ENCODE measurements around the gene VASH1. TPM values are rescaled to one million over a fixed set of nuclear protein-coding genes. Genes with fewer than 3 reads are reported as not detected.

The VASH1 gene
- total and polyA plus RNA-seq, 2 donors (not counting 3 experiments of a cell fraction or from before 2014, with no cell fraction given), result 39.8 to 168 TPM

DNA sequence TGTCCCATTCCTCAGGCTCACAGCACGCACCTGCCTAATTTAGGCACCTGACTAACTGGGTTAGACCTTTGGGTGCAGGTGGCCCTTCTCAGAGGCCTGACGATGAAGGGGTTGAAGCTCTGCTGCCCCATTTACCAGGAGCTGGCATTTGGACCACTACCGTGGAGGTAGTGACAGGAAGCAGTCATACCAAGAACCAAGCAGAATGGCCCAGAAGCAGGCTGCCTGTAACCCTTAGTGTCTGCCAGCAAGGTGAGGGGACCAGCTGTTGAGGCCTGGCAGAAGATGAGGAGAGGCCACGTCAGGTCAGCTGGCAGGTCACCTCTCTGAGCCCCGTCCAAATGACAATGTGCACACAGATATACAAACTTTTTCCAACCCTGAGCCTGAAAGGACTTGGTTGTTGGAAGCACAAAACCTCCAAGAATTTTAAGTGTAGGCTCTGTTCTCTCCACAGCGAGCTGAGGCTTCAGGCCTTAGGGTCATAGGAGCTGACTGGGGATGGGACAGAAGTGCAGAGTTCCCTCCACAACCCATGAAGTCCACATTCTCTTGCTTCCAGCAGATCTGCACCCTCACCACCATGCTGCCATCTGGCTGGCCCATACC, 23.1 kb downstream of the VASH1 start:
- Histone ChIP-seq H3K4me3 (replicated peaks in 1 of 3; ENCODE audit: insufficient read depth in 1 of 3, low read depth in 1 of 3, low read length in 3 of 3) (no peak overlapping the region), H3K4me2 (ENCODE audit: insufficient read depth, low read length) (no peak overlapping the region), H4K20me1 (replicated peaks; ENCODE audit: control insufficient read depth, extremely low read depth, insufficient read depth, low read length) (no peaks in the 10 kb centered on the region), H2AFZ (ENCODE audit: low read depth, low read length) (no peak overlapping the region), H3K79me2 (ENCODE audit: control insufficient read depth, insufficient read depth, low read length) (no peaks in the 10 kb centered on the region), H3K36me3 (ENCODE audit: control insufficient read depth in 2 of 2, extremely low read depth in 1 of 2, insufficient read depth in 2 of 2, low read length in 2 of 2) (peaks cover 2 to 25% of the 10 kb centered on the region in 2 experiments), H3K27me3 (ENCODE audit: control insufficient read depth in 2 of 2, insufficient read depth in 2 of 2, low read length in 2 of 2) (no peaks in the 10 kb centered on the region), H3K4me1 (ENCODE audit: control insufficient read depth, extremely low read depth, insufficient read depth, low read length) (no peaks in the 10 kb centered on the region), H3K9me1 (replicated peaks; ENCODE audit: control insufficient read depth, extremely low read depth, insufficient read depth, low read length) (no peaks in the 10 kb centered on the region), H3K27ac (ENCODE audit: insufficient read depth, low read depth, low read length) (no peak overlapping the region), H3K9ac (replicated peaks; ENCODE audit: extremely low read depth, insufficient read depth, low read length) (no peak overlapping the region), H3K9me3 (replicated peaks; ENCODE audit: control insufficient read depth, insufficient read depth, low read length) (no peaks in the 10 kb centered on the region)
- no TSS peak for BruUV-seq (replicated peaks)
- DNase-seq (ENCODE audit: low read depth, low spot score) (no peak), FAIRE-seq (no peak)
- CTCF ChIA-PET, result interaction anchor here (0.8 to 15.4 kb wide), 23 partner anchors 8 to 286 kb away, joined by 3 to 557 read pairs (median 8); partner anchors contain the start of genes ANGEL1 and VASH1
- TF ChIP-seq POLR2AphosphoS5 (IDR thresholded peaks at IDR 0.05; ENCODE audit: insufficient read depth, low read depth, low read length) (no peak), GATA2 (IDR thresholded peaks at IDR 0.05; ENCODE audit: insufficient read depth, insufficient read length, low read depth, low read length) (no peak), EZH2 (IDR thresholded peaks at IDR 0.05; ENCODE audit: borderline replicate concordance, low read depth, low read length, severe bottlenecking) (no peak), MYC (IDR thresholded peaks at IDR 0.05; ENCODE audit: low read depth, low read length) (no peak), FOS (IDR thresholded peaks at IDR 0.05; ENCODE audit: borderline replicate concordance, insufficient read depth, low read length) (no peak), JUN (IDR thresholded peaks at IDR 0.05; ENCODE audit: borderline replicate concordance, insufficient read depth, insufficient read length, low read depth) (no peak), POLR2A (IDR thresholded peaks at IDR 0.05; ENCODE audit: low read depth, low read length) (no peak)
- TF ChIP-seq, protein P1, sequence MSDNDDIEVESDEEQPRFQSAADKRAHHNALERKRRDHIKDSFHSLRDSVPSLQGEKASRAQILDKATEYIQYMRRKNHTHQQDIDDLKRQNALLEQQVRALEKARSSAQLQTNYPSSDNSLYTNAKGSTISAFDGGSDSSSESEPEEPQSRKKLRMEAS (IDR thresholded peaks at IDR 0.05; ENCODE audit: insufficient read depth, insufficient read length), result no peak
- TF ChIP-seq, protein P2, sequence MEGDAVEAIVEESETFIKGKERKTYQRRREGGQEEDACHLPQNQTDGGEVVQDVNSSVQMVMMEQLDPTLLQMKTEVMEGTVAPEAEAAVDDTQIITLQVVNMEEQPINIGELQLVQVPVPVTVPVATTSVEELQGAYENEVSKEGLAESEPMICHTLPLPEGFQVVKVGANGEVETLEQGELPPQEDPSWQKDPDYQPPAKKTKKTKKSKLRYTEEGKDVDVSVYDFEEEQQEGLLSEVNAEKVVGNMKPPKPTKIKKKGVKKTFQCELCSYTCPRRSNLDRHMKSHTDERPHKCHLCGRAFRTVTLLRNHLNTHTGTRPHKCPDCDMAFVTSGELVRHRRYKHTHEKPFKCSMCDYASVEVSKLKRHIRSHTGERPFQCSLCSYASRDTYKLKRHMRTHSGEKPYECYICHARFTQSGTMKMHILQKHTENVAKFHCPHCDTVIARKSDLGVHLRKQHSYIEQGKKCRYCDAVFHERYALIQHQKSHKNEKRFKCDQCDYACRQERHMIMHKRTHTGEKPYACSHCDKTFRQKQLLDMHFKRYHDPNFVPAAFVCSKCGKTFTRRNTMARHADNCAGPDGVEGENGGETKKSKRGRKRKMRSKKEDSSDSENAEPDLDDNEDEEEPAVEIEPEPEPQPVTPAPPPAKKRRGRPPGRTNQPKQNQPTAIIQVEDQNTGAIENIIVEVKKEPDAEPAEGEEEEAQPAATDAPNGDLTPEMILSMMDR (IDR thresholded peaks at IDR 0.05; ENCODE audit: extremely low read depth in 1 of 2, insufficient read depth in 1 of 2, low read depth in 1 of 2, low read length in 2 of 2), result no peak
- intact Hi-C loops (cut with micrococcal nuclease), result loop anchor here (1.0 kb wide), 3 partner anchors 11 to 74 kb away; no protein-coding TSS in a partner anchor
- dilution Hi-C loops (cut with MboI; ENCODE audit: extremely low pct_ligation_motif_present, low sequenced_read_pairs), result no loop called here
- POLR2A ChIA-PET, result interaction anchor here (1.3 kb wide), 1 partner anchor 74 kb away, joined by 5 read pairs; no protein-coding TSS in a partner anchor
